Measurements from ENCODE around the gene TTC33.

The TTC33 gene

GRCh38 chr5:40601198-40601868 is 154.4 kb downstream of the TTC33 start:
- TF ChIP-seq TAF1 (IDR thresholded peaks at IDR 0.05; ENCODE audit: borderline replicate concordance, insufficient read depth, low read length) (no peak), POLR2AphosphoS5 (IDR thresholded peaks at IDR 0.05; ENCODE audit: low read depth, low read length) (no peak), SIN3A (IDR thresholded peaks at IDR 0.05; ENCODE audit: borderline replicate concordance, insufficient read depth, low read length) (no peak), FOXP2 (optimal IDR thresholded peaks at IDR 0.05; ENCODE audit: borderline replicate concordance, extremely low read depth, extremely low read length, insufficient read depth) (no peak), REST (IDR thresholded peaks at IDR 0.05; ENCODE audit: insufficient read depth in 1 of 2, low read depth in 2 of 2, low read length in 2 of 2) (no peak)

GRCh38 chr5:40600383-40600782 is 155.4 kb downstream of the TTC33 start:
- no peak for TF ChIP-seq SIN3A (IDR thresholded peaks at IDR 0.05; ENCODE audit: borderline replicate concordance, insufficient read depth, low read length)
- TF ChIP-seq TAF1 (IDR thresholded peaks at IDR 0.05; ENCODE audit: borderline replicate concordance, insufficient read depth, low read length), result no peak
- TF ChIP-seq FOXP2 (optimal IDR thresholded peaks at IDR 0.05; ENCODE audit: borderline replicate concordance, extremely low read depth, extremely low read length, insufficient read depth), result no peak
- no peak for TF ChIP-seq POLR2AphosphoS5 (IDR thresholded peaks at IDR 0.05; ENCODE audit: low read depth, low read length)
- TF ChIP-seq REST (IDR thresholded peaks at IDR 0.05; ENCODE audit: insufficient read depth in 1 of 2, low read depth in 2 of 2, low read length in 2 of 2), result no peak

- TF ChIP-seq REST (IDR thresholded peaks at IDR 0.05; ENCODE audit: insufficient read depth in 1 of 2, low read depth in 2 of 2, low read length in 2 of 2) (no peak), SIN3A (IDR thresholded peaks at IDR 0.05; ENCODE audit: borderline replicate concordance, insufficient read depth, low read length) (no peak), POLR2AphosphoS5 (IDR thresholded peaks at IDR 0.05; ENCODE audit: low read depth, low read length) (no peak), FOXP2 (optimal IDR thresholded peaks at IDR 0.05; ENCODE audit: borderline replicate concordance, extremely low read depth, extremely low read length, insufficient read depth) (no peak), TAF1 (IDR thresholded peaks at IDR 0.05; ENCODE audit: borderline replicate concordance, insufficient read depth, low read length) (no peak)
Observed at GRCh38 chr5:40599676-40600075, 156.1 kb downstream of the TTC33 start.

DNA sequence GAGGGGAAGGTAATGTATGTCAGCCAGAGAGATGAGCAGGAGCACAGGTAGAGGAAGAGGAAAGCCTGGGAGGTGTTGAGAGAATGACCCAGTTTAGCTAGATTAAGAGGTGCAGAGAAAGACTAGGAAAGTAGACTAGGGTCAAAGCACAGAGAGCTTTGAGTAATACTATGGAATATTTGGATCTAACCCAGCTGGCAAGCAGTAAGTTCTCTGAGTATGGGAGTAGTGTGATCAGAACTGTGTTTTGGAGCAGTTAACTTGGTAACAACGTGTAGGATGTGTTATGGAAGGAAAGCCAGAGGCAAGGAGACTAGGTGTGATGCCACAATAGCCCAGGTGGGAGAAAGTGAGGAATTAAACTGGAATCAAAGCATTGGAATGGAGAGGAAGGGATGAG is 160.9 kb downstream of the TTC33 start:
- TF ChIP-seq FOXP2 (optimal IDR thresholded peaks at IDR 0.05; ENCODE audit: borderline replicate concordance, extremely low read depth, extremely low read length, insufficient read depth), result no peak

GRCh38 chr5:40587376-40587775 is 168.4 kb downstream of the TTC33 start:
- no peak for TF ChIP-seq TAF1 (IDR thresholded peaks at IDR 0.05; ENCODE audit: borderline replicate concordance, insufficient read depth, low read length)

GRCh38 chr5:40585537-40586267 is 170.1 kb downstream of the TTC33 start:
- TF ChIP-seq SIN3A (IDR thresholded peaks at IDR 0.05; ENCODE audit: borderline replicate concordance, insufficient read depth, low read length), result no peak
